HepG2 (cell line): Measurements from ENCODE around the gene SLC25A20. TPM values are rescaled to one million over a fixed set of nuclear protein-coding genes. Genes with fewer than 3 reads are reported as not detected.
A peak's percentile ranks its signal among the peaks of the same experiment; 100 is the strongest.

Experiments used
- ATAC-seq: fragments of 200-7000 bp; cut with Tn5 transposase; 3 replicates; pipeline ENCODE4 v1.9.1; 2020; ENCODE audit warnings: mild to moderate bottlenecking, moderate library complexity
- BruUV-seq: library from RNA; stranded (reverse); fragments of 400-500 nt; replicated peaks from 2 replicates; lab custom pipeline; 2021; lab: Mats Ljungman, UMichigan
- CTCF ChIA-PET: fragments of 300-600 bp; formaldehyde crosslinking; extraction: SDS; loops from one replicate; lab custom pipeline; 2021; ENCODE audit warnings: low total read pairs, inconsistent platforms, low intra/inter-chr PET ratio; lab: Yijun Ruan, JAX
- POLR2A ChIA-PET: fragments of 350-600 bp; sonication (Branson Sonifier 250); formaldehyde crosslinking; loops from one replicate; lab custom pipeline; 2020; ENCODE audit warnings: antibody characterized with exemption, inconsistent platforms; lab: Yijun Ruan, JAX
- DNase-seq: peaks from one replicate; pipeline ENCODE4 v3.0.0-alpha.2; 2015; ENCODE audit warnings: low spot score
- FAIRE-seq: peaks from 3 replicates; lab custom pipeline; 2011; peaks lifted over from hg19 to GRCh38; lab: Jason Lieb, UNC
- H2AFZ ChIP-seq: one replicate; pipeline ENCODE4 v1.6.1; 2011; ENCODE audit warnings: low read length, inconsistent platforms
- H3K27ac ChIP-seq: fragments of 300-600 bp; 3 replicates; pipeline ENCODE4 v1.8.0; 2011; ENCODE audit warnings: mixed run types, mild to moderate bottlenecking, mixed read lengths, low read length, inconsistent platforms; ENCODE audit not compliant: insufficient read depth; ENCODE audit errors: extremely low read length
- H3K27me3 ChIP-seq, 2 experiments: fragments of 200-600 bp in 1 of 2; 2 replicates in 1 of 2; 3 replicates in 1 of 2; pipeline versions ENCODE4 v1.6.0 to v1.8.0; 2011; ENCODE audit warnings: low read length in 2 of 2, mild to moderate bottlenecking in 2 of 2, moderate library complexity in 2 of 2, inconsistent platforms in 1 of 2; ENCODE audit not compliant: insufficient read depth in 2 of 2, control insufficient read depth in 1 of 2
- H3K36me3 ChIP-seq, 2 experiments: fragments of 200-600 bp in 1 of 2; replicated peaks in 1 of 2; 2 replicates in 1 of 2; 3 replicates in 1 of 2; pipeline versions ENCODE4 v1.5.1 to v1.8.0; 2011; ENCODE audit warnings: low read length in 2 of 2, inconsistent platforms in 1 of 2; ENCODE audit not compliant: insufficient read depth in 2 of 2, control insufficient read depth in 1 of 2
- H3K4me1 ChIP-seq: 2 replicates; pipeline ENCODE4 v1.5.1; 2012; ENCODE audit warnings: low read length, inconsistent platforms; ENCODE audit not compliant: insufficient read depth
- H3K4me2 ChIP-seq: 2 replicates; pipeline ENCODE4 v1.6.0; 2011; ENCODE audit warnings: low read depth, low read length, inconsistent platforms
- H3K4me3 ChIP-seq, 3 experiments: fragments of 200-600 bp in 1 of 3; sonication (generic), shearing (Covaris generic) in 1 of 3; replicated peaks in 1 of 3; 2 replicates each; pipeline ENCODE4 v1.5.1; 2011 to 2016; ENCODE audit warnings: low read length in 3 of 3, inconsistent platforms in 2 of 3, low read depth in 2 of 3, mild to moderate bottlenecking in 2 of 3, control low read depth in 1 of 3, mixed read lengths in 1 of 3; ENCODE audit not compliant: insufficient read depth in 1 of 3
- H3K79me2 ChIP-seq: one replicate; pipeline ENCODE4 v1.6.1; 2011; ENCODE audit warnings: low read length, inconsistent platforms; ENCODE audit not compliant: insufficient read depth
- H3K9ac ChIP-seq: 2 replicates; pipeline ENCODE4 v1.6.0; 2011; ENCODE audit warnings: mild to moderate bottlenecking, low read depth, low read length, inconsistent platforms; ENCODE audit not compliant: insufficient read depth
- H3K9me3 ChIP-seq: 2 replicates; pipeline ENCODE4 v1.5.1; 2012; ENCODE audit warnings: mild to moderate bottlenecking, low read length
- H4K20me1 ChIP-seq: 2 replicates; pipeline ENCODE4 v1.6.0; 2011; ENCODE audit warnings: inconsistent platforms, mild to moderate bottlenecking, low read length, moderate library complexity; ENCODE audit not compliant: insufficient read depth
- BHLHE40 ChIP-seq: IDR thresholded peaks from 2 replicates; pipeline ENCODE4 v1.6.1; 2011; ENCODE audit warnings: low read length, improper control_type of control experiment
- CC2D1A ChIP-seq: sonication (generic); formaldehyde crosslinking; IDR thresholded peaks from 2 replicates; pipeline ENCODE4 v1.8.1; 2023; ENCODE audit warnings: mild to moderate bottlenecking, missing genetic modification reagents
- CEBPB ChIP-seq: IDR thresholded peaks from 2 replicates; pipeline ENCODE4 v1.6.1; 2011; ENCODE audit warnings: low read depth, low read length, improper control_type of control experiment, borderline replicate concordance
- FOXP1 ChIP-seq, 2 experiments: fragments of 450-650 bp in 1 of 2; IDR thresholded peaks; 2 replicates each; pipeline ENCODE4 v1.6.1; 2017 to 2018; ENCODE audit warnings: antibody characterized with exemption in 1 of 2
- GMEB1 ChIP-seq: sonication (generic); formaldehyde crosslinking; IDR thresholded peaks from 2 replicates; pipeline ENCODE4 v1.5.1; 2020; ENCODE audit warnings: missing genetic modification reagents, mild to moderate bottlenecking, borderline replicate concordance
- KDM1A ChIP-seq: IDR thresholded peaks from 2 replicates; pipeline ENCODE4 v1.6.1; 2016; ENCODE audit warnings: missing compliant biosample characterization
- KDM2A ChIP-seq: sonication (generic); formaldehyde crosslinking; IDR thresholded peaks from 2 replicates; pipeline ENCODE4 v1.4.0; 2020; ENCODE audit warnings: low read depth, missing genetic modification reagents, borderline replicate concordance
- PAX8 ChIP-seq: sonication (generic); formaldehyde crosslinking; IDR thresholded peaks from 2 replicates; pipeline ENCODE4 v1.8.0; 2022; ENCODE audit warnings: mild to moderate bottlenecking, missing genetic modification reagents, borderline replicate concordance
- SOX13 ChIP-seq, 3 experiments: fragments of 450-650 bp in 1 of 3; sonication (generic) in 1 of 3; formaldehyde crosslinking in 1 of 3; IDR thresholded peaks in 2 of 3; conservative IDR thresholded peaks in 1 of 3; 2 replicates each; pipeline versions ENCODE4 v1.5.0 to v1.6.1; 2016 to 2020; ENCODE audit warnings: antibody characterized with exemption in 1 of 3, mild to moderate bottlenecking in 1 of 3, missing compliant biosample characterization in 1 of 3, missing genetic modification reagents in 1 of 3, moderate library complexity in 1 of 3
- SOX5 ChIP-seq: IDR thresholded peaks from 2 replicates; pipeline ENCODE4 v1.6.1; 2016; ENCODE audit warnings: borderline replicate concordance
- SP2 ChIP-seq: sonication (generic); formaldehyde crosslinking; IDR thresholded peaks from 2 replicates; pipeline ENCODE4 v1.5.1; 2020; ENCODE audit warnings: mild to moderate bottlenecking, missing genetic modification reagents
- SP5 ChIP-seq: IDR thresholded peaks from 2 replicates; pipeline ENCODE4 v1.6.1; 2016; ENCODE audit warnings: low read depth, borderline replicate concordance
- ZKSCAN1 ChIP-seq: fragments of 150-350 bp; IDR thresholded peaks from 2 replicates; pipeline ENCODE4 v1.6.1; 2014; ENCODE audit warnings: low read length
- ZNF251 ChIP-seq: sonication (generic); formaldehyde crosslinking; IDR thresholded peaks from 2 replicates; pipeline ENCODE4 v1.9.0; 2021; ENCODE audit warnings: mild to moderate bottlenecking, missing genetic modification reagents
- ZNF343 ChIP-seq: sonication (generic); formaldehyde crosslinking; IDR thresholded peaks from 2 replicates; pipeline ENCODE4 v1.4.0; 2020; ENCODE audit warnings: mild to moderate bottlenecking, missing genetic modification reagents
- ZNF576 ChIP-seq: sonication (generic); formaldehyde crosslinking; IDR thresholded peaks from 2 replicates; pipeline ENCODE4 v1.4.0; 2020; ENCODE audit warnings: mild to moderate bottlenecking, missing genetic modification reagents
- ZNF616 ChIP-seq: sonication (generic); formaldehyde crosslinking; IDR thresholded peaks from 2 replicates; pipeline ENCODE4 v1.5.0; 2020; ENCODE audit warnings: low read depth, mild to moderate bottlenecking, missing genetic modification reagents
- ZNF776 ChIP-seq: sonication (generic); formaldehyde crosslinking; IDR thresholded peaks from 2 replicates; pipeline ENCODE4 v1.4.0; 2020; ENCODE audit warnings: mild to moderate bottlenecking, missing genetic modification reagents
- WGBS: methylation state at CpG from one replicate; pipeline ENCODE4 v1.1.6; 2017; ENCODE audit warnings: low lambda C conversion rate; 5-methylcytosine and 5-hydroxymethylcytosine counted together
- in situ Hi-C: cut with HindIII; loops from 2 replicates; pipeline ENCODE4 v1.10.0; 2017; ENCODE audit warnings: low pct_unique_long_range_greater_than_20kb; ENCODE audit not compliant: extremely low pct_ligation_motif_present
- intact Hi-C: fragments of 100-400 bp; cut with micrococcal nuclease; formaldehyde crosslinking; loops from one replicate; pipeline ENCODE4 v1.10.0; 2022; ENCODE audit not compliant: unreplicated experiment
- polyA plus RNA-seq, 8 experiments: library from polyadenylated mRNA; depleted of rRNA in 3 of 8; stranded (reverse) in 7 of 8; unstranded in 1 of 8; fragments of >200 nt; fragmentation: Illumina TruSeq in 4 of 8; extraction: Trizol in 4 of 8; gene quantifications; 2 replicates each; pipeline versions ENCODE4 v1.2.1 to v1.2.3, GENCODE V29; 2011 to 2016; ENCODE audit warnings: low read depth in 4 of 8, missing spikeins in 1 of 8, mixed read lengths in 1 of 8; ENCODE audit not compliant: insufficient read depth in 1 of 8
- total RNA-seq, 5 experiments: library from RNA; depleted of rRNA; stranded (reverse); fragments of >200 nt; fragmentation: Illumina TruSeq; extraction: Trizol; gene quantifications; 2 replicates each; pipeline ENCODE4 v1.2.3, GENCODE V29; 2016; ENCODE audit warnings: low read depth in 1 of 5

The SLC25A20 gene
- total and polyA plus RNA-seq, 2 of the 13 experiments (the other 11 are each of a cell fraction or from before 2014, with no cell fraction given) = 21.1 to 26.6 TPM

GRCh38 chr3:48885753-48886152 is 12.9 kb downstream of the SLC25A20 start:
- Histone ChIP-seq H4K20me1 (no peaks in the 10 kb centered on the region), H3K4me3 (no peak overlapping the region), H2AFZ (no peak overlapping the region), H3K4me1 (peaks cover 37% of the 10 kb centered on the region), H3K79me2 (no peaks in the 10 kb centered on the region), H3K9ac (no peak overlapping the region), H3K9me3 (no peaks in the 10 kb centered on the region), H3K4me2 (no peak overlapping the region), H3K36me3 (peaks cover 0 to 4% of the 10 kb centered on the region in 2 experiments; a peak in 1 of 5 replicates), H3K27ac (no peak overlapping the region), H3K27me3 (no peaks in the 10 kb centered on the region)
- ChIA-PET CTCF (no interaction called here), POLR2A (interaction anchor here (0.8 to 3.2 kb wide), 2 partner anchors 12 to 13 kb away, joined by 3 to 22 read pairs; partner anchors contain the start of gene SLC25A20)
- ATAC-seq = peak; percentile 69
- intact Hi-C loops (no loop called here), in situ Hi-C loops (no loop called here)
- TF ChIP-seq SP5 (no peak), FOXP1 (IDR thresholded peaks at IDR 0.05) (no peak), FOXP1 (CRISPR knock-in tag; IDR thresholded peaks at IDR 0.05) (0 out of 2 replicates have a peak, but pooled peaks have one; percentile 33), CC2D1A (CRISPR knock-in tag) (no peak), ZNF251 (CRISPR knock-in tag) (no peak), SOX13 (IDR thresholded peaks at IDR 0.05) (no peak), SOX13 (CRISPR knock-in tag; conservative IDR thresholded peaks at IDR 0.05 in 1 of 2, IDR thresholded peaks at IDR 0.05 in 1 of 2) (peak in 1 of 2 experiments; percentile 54; a peak in 1 of 4 replicates), SOX5 (CRISPR knock-in tag) (0 out of 2 replicates have a peak, but pooled peaks have one; percentile 40), BHLHE40 (no peak)
- no peak for FAIRE-seq
- DNase-seq = no peak
- no TSS peak for BruUV-seq

- 90% methylated on average over 5 of the region's 5 CpGs for WGBS
- TF ChIP-seq KDM1A (CRISPR knock-in tag) (no peak), ZNF576 (no peak), ZNF616 (no peak), ZKSCAN1 (no peak), KDM2A (CRISPR knock-in tag) (no peak), CEBPB (no peak), ZNF776 (CRISPR knock-in tag) (no peak), SP2 (CRISPR knock-in tag) (no peak), GMEB1 (CRISPR knock-in tag) (no peak), PAX8 (CRISPR knock-in tag) (no peak), ZNF343 (no peak)
These were observed 17.0 kb downstream of the SLC25A20 start for GRCh38 chr3:48881652-48882114.

More at GRCh38 chr3:48881652-48882114, 17.0 kb downstream of the SLC25A20 start:
- Histone ChIP-seq H3K27me3 (no peaks in the 10 kb centered on the region), H3K27ac (no peak overlapping the region), H3K4me1 (peaks cover 39% of the 10 kb centered on the region), H3K9ac (no peak overlapping the region), H3K79me2 (no peaks in the 10 kb centered on the region), H4K20me1 (no peaks in the 10 kb centered on the region), H3K4me2 (no peak overlapping the region), H3K4me3 (no peak overlapping the region), H3K9me3 (no peaks in the 10 kb centered on the region), H2AFZ (no peak overlapping the region), H3K36me3 (peaks cover 0 to 4% of the 10 kb centered on the region in 2 experiments; a peak in 1 of 5 replicates)
- FAIRE-seq = no peak
- in situ Hi-C loops (no loop called here), intact Hi-C loops (no loop called here)
- DNase-seq = no peak
- CTCF ChIA-PET = no interaction called here
- ATAC-seq = peak; percentile 48
- POLR2A ChIA-PET = interaction anchor here (1.1 kb wide), 1 partner anchor 34 kb away, joined by 3 read pairs; the partner anchor contains the start of gene PRKAR2A
- BruUV-seq = no TSS peak
